Dedifferentiated amniotic fluid mesenchymal stem cell (primary cell): ENCODE data around the gene COL15A1.

Experiments used
- DNase-seq: peaks from one replicate; pipeline ENCODE4 v3.0.0-alpha.2; 2016; ENCODE audit errors: extremely low spot score

COL15A1 gene

GRCh38 chr9:99056886-99057664 is 113.4 kb downstream of the COL15A1 start:
- peak; percentile 34 for DNase-seq

- DNase-seq = no peak
These were observed 114.2 kb downstream of the COL15A1 start for GRCh38 chr9:99057665-99058625.

- DNase-seq = no peak
These were observed 115.5 kb downstream of the COL15A1 start for GRCh38 chr9:99058964-99059921.

DNA sequence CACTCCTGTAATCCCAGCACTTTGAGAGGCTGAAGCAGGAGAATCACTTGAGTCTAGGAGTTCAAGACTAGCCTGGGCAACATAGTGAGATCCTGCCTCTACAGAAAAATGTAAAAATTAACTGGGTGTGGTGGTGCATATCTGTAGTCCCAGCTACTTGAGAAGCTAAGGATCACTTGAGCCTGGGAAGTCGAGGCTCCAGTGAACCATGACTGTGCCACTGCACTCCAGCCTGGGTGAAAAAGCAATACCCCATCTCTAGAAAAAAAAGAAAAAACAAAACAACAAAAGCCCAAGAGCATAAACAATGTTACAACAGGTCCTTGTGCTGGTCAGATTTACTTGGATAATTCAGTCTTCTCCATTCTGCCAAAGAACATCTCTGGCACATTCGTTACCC is 116.9 kb downstream of the COL15A1 start:
- DNase-seq = no peak

DNA sequence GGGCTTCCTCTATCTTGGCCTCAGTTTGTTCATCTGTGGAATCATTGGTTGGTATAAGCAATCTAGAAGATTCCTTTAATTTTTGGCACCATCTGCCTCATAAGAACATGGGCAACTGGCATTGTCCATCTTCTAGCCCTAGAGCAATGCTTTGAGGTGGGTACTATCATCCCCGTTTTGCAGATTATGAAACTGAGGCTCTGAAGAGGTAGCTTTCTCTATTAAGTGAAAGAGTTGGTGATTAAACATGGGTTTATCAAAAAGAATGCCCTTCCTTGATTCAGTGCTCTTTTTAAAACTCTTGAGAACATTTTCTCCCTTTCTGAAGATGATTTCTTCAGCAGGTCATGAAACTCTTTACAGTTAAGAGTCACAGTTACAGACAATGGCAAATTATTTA is 118.8 kb downstream of the COL15A1 start:
- no peak for DNase-seq

- DNase-seq = no peak
These were observed 119.8 kb downstream of the COL15A1 start for GRCh38 chr9:99063522-99063921.

- no peak for DNase-seq
These were observed 122.9 kb downstream of the COL15A1 start for GRCh38 chr9:99066571-99066970.

- DNase-seq = no peak
These were observed 125.4 kb downstream of the COL15A1 start for GRCh38 chr9:99069075-99069474.

- no peak for DNase-seq
These were observed 125.8 kb downstream of the COL15A1 start for GRCh38 chr9:99069546-99069945.

DNA sequence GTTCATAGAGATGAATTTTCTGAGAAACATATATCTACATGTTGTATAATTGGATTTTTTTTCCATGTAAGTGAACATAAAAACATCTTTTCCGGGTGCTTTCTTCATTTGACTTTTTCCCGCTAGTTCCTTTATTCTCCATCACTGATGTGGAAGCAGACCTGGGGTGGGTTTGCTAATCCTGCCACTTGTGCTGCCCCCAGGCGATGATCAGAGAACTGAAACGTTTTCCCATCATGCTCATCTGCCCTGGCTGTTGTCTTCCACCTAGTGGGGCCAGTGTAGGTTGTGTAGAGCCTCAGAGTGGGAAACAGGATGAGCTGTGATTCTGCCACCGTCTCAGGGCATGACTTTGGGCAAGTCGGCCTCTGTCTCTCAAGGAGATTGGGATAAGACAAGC is 127.0 kb downstream of the COL15A1 start:
- DNase-seq = no peak

DNA sequence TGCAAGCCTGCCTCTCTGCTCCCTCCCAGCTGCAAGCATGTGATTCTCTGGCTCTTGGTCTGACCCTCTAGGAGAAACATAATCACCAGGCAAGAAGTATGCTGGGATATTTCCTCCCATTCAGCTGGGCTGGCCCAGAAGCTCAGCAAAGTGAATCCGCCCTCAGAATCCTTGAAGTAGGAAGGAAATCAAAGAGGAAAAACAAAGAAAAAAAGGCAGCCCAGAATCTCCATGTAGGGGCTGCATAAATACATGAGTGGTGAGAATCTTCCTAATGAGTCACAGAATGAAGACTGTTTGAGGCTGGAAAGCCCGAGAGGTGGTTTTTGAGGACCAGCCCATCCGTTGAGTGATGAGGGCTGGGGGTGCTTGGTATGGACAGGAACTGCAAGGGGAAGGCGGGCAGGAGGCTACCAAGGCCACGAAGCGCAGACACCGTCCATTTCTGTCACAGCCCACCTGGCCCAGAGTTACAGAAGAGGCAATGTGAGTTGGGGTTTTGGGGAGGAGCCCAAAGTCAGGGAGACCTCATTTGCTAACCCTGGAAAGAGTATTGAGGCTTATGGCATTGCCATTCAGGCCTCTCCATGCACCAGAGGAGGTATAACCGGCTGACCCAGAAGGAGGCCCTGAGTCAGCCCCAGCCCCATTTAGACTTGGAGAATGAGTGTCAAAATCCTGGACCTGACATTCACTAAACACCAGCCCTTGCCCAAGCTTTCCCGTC is 127.8 kb downstream of the COL15A1 start:
- DNase-seq = no peak

- DNase-seq = no peak
These were observed 128.3 kb downstream of the COL15A1 start for GRCh38 chr9:99072040-99072394.

GRCh38 chr9:99073347-99073746 is 129.6 kb downstream of the COL15A1 start:
- DNase-seq = no peak

DNA sequence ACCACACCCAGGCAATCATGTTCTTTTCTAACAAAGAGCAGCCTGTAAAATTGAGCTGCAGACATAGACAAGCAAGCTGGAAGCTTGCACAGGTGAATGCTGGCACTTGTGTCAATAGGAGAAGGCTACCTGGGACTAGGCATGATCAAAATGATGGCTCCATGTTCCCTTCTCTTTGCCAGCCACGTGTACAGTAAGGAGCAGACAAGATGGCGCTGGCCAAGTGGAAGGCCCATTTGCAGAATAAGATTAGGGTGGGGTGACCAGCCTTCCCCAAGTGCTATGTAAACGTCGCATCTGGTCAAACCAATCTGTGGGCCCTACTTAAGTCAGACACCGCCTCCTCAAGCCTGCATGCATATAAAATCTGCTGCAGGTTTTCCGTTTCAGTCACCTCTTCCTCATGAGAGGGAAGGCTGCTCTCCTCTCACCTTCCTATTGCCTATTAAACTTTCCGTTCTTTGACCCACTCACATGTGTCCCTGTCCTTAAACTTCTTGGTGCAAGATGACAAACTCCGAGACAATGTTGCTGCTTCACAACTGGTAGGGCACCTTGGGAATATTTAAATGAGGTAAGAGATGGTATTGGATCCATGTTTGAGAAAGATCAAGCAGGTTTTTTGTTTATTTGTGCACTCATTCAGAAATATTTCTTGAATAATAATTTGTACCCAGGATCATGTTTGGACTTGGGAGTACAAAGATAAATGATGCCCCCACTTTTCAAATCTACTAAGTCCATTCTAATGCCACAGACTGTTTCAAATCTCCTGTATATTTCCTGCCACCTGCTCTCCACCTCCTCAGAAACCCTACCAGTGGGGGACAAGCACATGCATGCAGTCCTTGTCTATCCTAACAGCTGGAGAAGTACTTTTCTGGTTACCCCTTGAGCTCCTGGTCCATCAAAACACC is 130.5 kb downstream of the COL15A1 start:
- no peak for DNase-seq

DNA sequence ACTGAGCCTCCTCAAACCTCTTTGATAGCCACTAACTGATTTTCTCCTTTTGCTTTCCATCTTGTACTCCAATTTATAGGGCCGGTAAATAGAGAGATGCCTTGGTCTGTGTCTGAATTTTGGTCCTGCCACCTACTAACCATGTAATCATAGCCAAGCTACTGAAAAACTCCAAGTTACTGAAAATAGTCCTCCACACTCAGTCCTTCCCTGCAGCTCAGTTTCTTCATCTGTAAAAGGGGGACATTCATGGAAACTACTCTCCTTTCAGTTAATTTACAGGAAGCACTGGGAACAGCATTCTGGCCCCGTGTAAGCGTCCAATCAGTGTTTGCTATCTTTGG is 131.2 kb downstream of the COL15A1 start:
- no peak for DNase-seq

GRCh38 chr9:99075246-99075912 is 131.7 kb downstream of the COL15A1 start:
- peak; percentile 22 for DNase-seq

- DNase-seq = no peak
These were observed 132.3 kb downstream of the COL15A1 start for GRCh38 chr9:99076030-99076429.

GRCh38 chr9:99076483-99077171 is 132.9 kb downstream of the COL15A1 start:
- DNase-seq = no peak

- no peak for DNase-seq
These were observed 135.0 kb downstream of the COL15A1 start for GRCh38 chr9:99078717-99079116.
